ENCODE measurements around the gene WDR72.

GRCh38 chr15:53555226-53555625 is 204.2 kb downstream of the WDR72 start:
- TF ChIP-seq CTCF (IDR thresholded peaks at IDR 0.05): no peak
- no peak for TF ChIP-seq POLR2A (IDR thresholded peaks at IDR 0.05)

All from lower leg skin (tissue), 3 donors.